Uterus (tissue), 2 donors: ENCODE measurements around the gene VSTM2L.

Experiments
- POLR2A ChIP-seq, 2 donors: fragments of 450-650 bp; IDR thresholded peaks; one replicate each; pipeline ENCODE4 v1.6.1; 2016; ENCODE audit warnings: antibody characterized with exemption in 2 of 2, mild to moderate bottlenecking in 1 of 2, moderate library complexity in 1 of 2
- TF ChIP-seq, protein P1 (sequence below), 4 experiments: fragments of 200-600 bp in 2 of 4; fragments of 450-650 bp in 2 of 4; sonication (generic) in 2 of 4; IDR thresholded peaks; one replicate each; pipeline ENCODE4 v1.5.1; 2016 to 2019; ENCODE audit warnings: antibody characterized with exemption in 4 of 4, mild to moderate bottlenecking in 2 of 4, moderate library complexity in 1 of 4

DNA sequence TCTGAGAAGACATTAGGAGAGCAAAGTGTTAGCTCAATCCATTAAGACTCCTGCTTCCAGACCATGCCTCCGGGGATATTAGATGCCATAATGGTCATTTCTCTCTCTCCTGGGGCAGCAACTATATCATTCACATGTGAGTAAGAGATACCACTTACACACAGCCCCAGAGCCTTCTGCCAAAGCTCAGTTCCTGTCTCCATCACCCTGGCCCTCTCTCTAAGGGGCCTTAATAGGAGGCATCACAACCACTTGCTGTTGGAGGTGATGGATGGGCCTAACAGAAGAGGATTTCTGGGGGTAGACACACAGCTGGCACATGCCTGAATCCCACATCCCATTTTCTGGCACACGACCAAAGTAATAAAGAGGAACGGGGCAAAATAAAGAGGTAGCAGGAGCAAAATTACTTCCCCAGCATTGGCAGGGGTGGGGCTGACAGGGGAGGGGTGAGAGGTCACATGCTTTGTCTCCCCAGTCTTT, 34.0 kb upstream of the VSTM2L start:
- no peak for TF ChIP-seq POLR2A (IDR thresholded peaks at IDR 0.05)
- TF ChIP-seq, protein P1, sequence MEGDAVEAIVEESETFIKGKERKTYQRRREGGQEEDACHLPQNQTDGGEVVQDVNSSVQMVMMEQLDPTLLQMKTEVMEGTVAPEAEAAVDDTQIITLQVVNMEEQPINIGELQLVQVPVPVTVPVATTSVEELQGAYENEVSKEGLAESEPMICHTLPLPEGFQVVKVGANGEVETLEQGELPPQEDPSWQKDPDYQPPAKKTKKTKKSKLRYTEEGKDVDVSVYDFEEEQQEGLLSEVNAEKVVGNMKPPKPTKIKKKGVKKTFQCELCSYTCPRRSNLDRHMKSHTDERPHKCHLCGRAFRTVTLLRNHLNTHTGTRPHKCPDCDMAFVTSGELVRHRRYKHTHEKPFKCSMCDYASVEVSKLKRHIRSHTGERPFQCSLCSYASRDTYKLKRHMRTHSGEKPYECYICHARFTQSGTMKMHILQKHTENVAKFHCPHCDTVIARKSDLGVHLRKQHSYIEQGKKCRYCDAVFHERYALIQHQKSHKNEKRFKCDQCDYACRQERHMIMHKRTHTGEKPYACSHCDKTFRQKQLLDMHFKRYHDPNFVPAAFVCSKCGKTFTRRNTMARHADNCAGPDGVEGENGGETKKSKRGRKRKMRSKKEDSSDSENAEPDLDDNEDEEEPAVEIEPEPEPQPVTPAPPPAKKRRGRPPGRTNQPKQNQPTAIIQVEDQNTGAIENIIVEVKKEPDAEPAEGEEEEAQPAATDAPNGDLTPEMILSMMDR (IDR thresholded peaks at IDR 0.05): no peak
